ENCODE data around the gene SNX1. TPM values are rescaled to one million over a fixed set of nuclear protein-coding genes. Genes with fewer than 3 reads are reported as not detected.
"Not testable (repeated sequence)": the region's sequence is repeated elsewhere in the genome, so short reads cannot be mapped to it uniquely, and the experiment has no call there.

Gene SNX1
- total and polyA plus RNA-seq, 2 of the 13 experiments (the other 11 are each of a cell fraction or from before 2014, with no cell fraction given), result 29.3 to 60.1 TPM

DNA sequence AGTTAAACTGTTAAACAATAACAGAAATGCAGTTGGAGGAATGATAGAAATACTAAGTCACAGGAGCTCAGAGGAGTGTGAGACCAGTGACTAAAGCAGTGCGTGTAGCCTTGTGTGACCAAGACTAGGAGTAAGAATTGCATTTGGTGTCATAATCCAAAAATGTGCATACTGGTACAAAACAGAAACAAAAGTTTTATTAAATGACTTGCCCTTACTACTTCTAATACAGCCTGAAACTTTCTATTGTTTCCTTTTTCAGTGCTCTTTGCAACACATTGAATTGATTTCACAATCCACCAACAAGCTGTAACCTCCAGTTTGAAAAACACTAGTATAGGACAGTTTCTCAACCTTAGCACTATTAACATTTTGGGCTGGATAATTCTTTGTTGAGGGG is 17.1 kb downstream of the SNX1 start (continued):
- TF ChIP-seq BCL6 (CRISPR knock-in tag; IDR thresholded peaks at IDR 0.05), result 0 out of 2 replicates have a peak, but pooled peaks have one; percentile 17

DNA sequence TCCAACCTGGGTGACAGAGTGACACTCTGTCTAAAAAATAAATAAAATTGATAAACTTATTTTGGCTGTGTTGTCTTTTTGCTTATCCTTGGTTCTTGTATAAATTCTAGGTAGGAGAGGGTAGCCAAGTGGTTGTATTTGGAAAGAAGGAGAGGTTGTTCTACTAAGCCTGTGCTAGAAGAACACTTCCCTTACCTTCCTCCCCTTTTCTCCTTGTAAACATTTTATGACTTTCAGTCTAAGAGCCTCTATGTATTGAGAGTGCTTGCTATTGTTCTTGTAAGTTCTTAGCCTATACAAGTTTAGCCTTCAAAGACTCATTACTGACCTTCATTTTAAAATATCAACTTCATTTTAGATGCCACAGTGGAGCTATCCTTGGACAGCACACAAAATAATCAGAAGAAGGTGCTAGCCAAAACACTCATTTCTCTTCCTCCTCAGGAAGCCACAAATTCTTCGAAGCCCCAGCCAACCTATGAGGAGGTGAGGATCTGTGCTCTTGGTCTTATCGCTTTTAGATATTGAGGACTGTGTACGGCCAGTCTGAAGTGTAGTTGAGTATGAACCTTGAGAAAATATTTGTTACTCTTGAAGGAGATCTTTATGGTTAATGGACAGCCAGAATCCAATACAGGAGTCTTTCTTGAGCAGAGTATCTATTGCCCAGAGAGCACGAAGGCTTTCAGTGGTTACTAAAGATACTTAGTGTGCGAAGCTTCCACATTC is 22.1 kb downstream of the SNX1 start:
- no peak for FAIRE-seq
- H2AFZ ChIP-seq (ENCODE audit: low read length), result no peak overlapping the region
- 98% methylated on average over 5 of the region's 5 CpGs for WGBS (ENCODE audit: low lambda C conversion rate)
- no peaks in the 10 kb centered on the region for H3K27me3 ChIP-seq (ENCODE audit: control insufficient read depth in 1 of 2, insufficient read depth in 2 of 2, low read length in 2 of 2)
- no peak for DNase-seq (ENCODE audit: low spot score)
- peaks cover 3% of the 10 kb centered on the region for H3K4me1 ChIP-seq (ENCODE audit: insufficient read depth, low read length)
- POLR2A ChIA-PET, result no interaction called here
- no peaks in the 10 kb centered on the region for H3K9me3 ChIP-seq (ENCODE audit: low read length)
- H3K4me3 ChIP-seq (replicated peaks in 1 of 3; ENCODE audit: insufficient read depth in 1 of 3, low read depth in 2 of 3, low read length in 3 of 3), result no peak overlapping the region
- H3K27ac ChIP-seq (ENCODE audit: extremely low read length, insufficient read depth, low read length), result no peak overlapping the region
- CTCF ChIA-PET (ENCODE audit: low intra/inter-chr PET ratio, low total read pairs), result no interaction called here
- H3K4me2 ChIP-seq (ENCODE audit: low read depth, low read length), result no peak overlapping the region
- peaks cover 21 to 89% of the 10 kb centered on the region in 2 experiments for H3K36me3 ChIP-seq (replicated peaks in 1 of 2; ENCODE audit: control insufficient read depth in 1 of 2, insufficient read depth in 2 of 2, low read length in 2 of 2)
- intact Hi-C loops (cut with micrococcal nuclease; ENCODE audit: unreplicated experiment) (no loop called here), in situ Hi-C loops (cut with HindIII; ENCODE audit: extremely low pct_ligation_motif_present, low pct_unique_long_range_greater_than_20kb) (no loop called here)
- TF ChIP-seq ZNF790 (CRISPR knock-in tag; IDR thresholded peaks at IDR 0.05; ENCODE audit: borderline replicate concordance) (no peak), ZNF382 (CRISPR knock-in tag; IDR thresholded peaks at IDR 0.05; ENCODE audit: borderline replicate concordance) (no peak), REL (CRISPR knock-in tag; conservative IDR thresholded peaks at IDR 0.05) (no peak), ZBTB8A (CRISPR knock-in tag; IDR thresholded peaks at IDR 0.05; ENCODE audit: borderline replicate concordance, low read depth) (no peak), NCOA2 (CRISPR knock-in tag; IDR thresholded peaks at IDR 0.05) (no peak), RBAK (CRISPR knock-in tag; IDR thresholded peaks at IDR 0.05) (no peak)
- TF ChIP-seq, protein P1, sequence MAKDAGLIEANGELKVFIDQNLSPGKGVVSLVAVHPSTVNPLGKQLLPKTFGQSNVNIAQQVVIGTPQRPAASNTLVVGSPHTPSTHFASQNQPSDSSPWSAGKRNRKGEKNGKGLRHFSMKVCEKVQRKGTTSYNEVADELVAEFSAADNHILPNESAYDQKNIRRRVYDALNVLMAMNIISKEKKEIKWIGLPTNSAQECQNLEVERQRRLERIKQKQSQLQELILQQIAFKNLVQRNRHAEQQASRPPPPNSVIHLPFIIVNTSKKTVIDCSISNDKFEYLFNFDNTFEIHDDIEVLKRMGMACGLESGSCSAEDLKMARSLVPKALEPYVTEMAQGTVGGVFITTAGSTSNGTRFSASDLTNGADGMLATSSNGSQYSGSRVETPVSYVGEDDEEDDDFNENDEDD (CRISPR knock-in tag; IDR thresholded peaks at IDR 0.05; ENCODE audit: borderline replicate concordance), result no peak
- TF ChIP-seq, protein P2, sequence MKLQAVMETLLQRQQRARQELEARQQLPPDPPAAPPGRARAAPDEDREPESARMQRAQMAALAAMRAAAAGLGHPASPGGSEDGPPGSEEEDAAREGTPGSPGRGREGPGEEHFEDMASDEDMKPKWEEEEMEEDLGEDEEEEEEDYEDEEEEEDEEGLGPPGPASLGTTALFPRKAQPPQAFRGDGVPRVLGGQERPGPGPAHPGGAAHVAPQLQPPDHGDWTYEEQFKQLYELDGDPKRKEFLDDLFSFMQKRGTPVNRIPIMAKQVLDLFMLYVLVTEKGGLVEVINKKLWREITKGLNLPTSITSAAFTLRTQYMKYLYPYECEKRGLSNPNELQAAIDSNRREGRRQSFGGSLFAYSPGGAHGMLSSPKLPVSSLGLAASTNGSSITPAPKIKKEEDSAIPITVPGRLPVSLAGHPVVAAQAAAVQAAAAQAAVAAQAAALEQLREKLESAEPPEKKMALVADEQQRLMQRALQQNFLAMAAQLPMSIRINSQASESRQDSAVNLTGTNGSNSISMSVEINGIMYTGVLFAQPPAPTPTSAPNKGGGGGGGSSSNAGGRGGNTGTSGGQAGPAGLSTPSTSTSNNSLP (IDR thresholded peaks at IDR 0.05; ENCODE audit: low read depth, low read length), result no peak
- TF ChIP-seq, protein P3, sequence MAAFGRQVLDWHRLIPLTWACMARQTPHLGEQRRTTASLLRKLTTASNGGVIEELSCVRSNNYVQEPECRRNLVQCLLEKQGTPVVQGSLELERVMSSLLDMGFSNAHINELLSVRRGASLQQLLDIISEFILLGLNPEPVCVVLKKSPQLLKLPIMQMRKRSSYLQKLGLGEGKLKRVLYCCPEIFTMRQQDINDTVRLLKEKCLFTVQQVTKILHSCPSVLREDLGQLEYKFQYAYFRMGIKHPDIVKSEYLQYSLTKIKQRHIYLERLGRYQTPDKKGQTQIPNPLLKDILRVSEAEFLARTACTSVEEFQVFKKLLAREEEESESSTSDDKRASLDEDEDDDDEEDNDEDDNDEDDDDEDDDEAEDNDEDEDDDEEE (CRISPR knock-in tag; IDR thresholded peaks at IDR 0.05), result no peak
- TF ChIP-seq, protein P4, sequence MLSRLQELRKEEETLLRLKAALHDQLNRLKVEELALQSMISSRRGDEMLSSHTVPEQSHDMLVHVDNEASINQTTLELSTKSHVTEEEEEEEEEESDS (CRISPR knock-in tag; IDR thresholded peaks at IDR 0.05; ENCODE audit: borderline replicate concordance), result no peak
- H4K20me1 ChIP-seq (ENCODE audit: insufficient read depth, low read length), result no peaks in the 10 kb centered on the region
- no peak overlapping the region for H3K9ac ChIP-seq (ENCODE audit: insufficient read depth, low read depth, low read length)
- H3K79me2 ChIP-seq (ENCODE audit: insufficient read depth, low read length), result peaks cover 3% of the 10 kb centered on the region
- BruUV-seq (replicated peaks), result no TSS peak
- no peak for ATAC-seq

DNA sequence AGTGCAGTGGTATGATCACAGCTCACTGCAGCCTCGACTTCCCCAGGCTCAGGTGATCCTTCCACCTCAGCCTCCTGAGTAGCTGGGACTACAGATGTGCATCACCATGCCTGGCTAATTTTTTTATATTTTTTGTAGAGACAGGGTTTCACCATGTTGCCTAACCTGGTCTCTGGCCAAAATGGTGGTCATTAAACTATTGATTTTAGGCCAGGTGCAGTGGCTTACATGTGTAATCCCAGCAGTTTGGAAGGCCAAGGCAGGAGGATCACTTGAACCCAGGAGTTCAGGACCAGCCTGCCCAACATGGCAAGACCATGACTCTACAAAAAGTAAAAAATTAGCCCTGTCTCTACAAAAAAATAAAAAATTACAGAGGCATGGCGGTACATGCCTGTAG is 24.5 kb downstream of the SNX1 start:
- POLR2A ChIA-PET; H3K9me3 ChIP-seq (ENCODE audit: low read length); H3K4me2 ChIP-seq (ENCODE audit: low read depth, low read length); H3K4me1 ChIP-seq (ENCODE audit: insufficient read depth, low read length); H3K27ac ChIP-seq (ENCODE audit: extremely low read length, insufficient read depth, low read length); in situ Hi-C loops (cut with HindIII; ENCODE audit: extremely low pct_ligation_motif_present, low pct_unique_long_range_greater_than_20kb); H2AFZ ChIP-seq (ENCODE audit: low read length); H4K20me1 ChIP-seq (ENCODE audit: insufficient read depth, low read length); BruUV-seq (replicated peaks); H3K79me2 ChIP-seq (ENCODE audit: insufficient read depth, low read length); DNase-seq (ENCODE audit: low spot score); intact Hi-C loops (cut with micrococcal nuclease; ENCODE audit: unreplicated experiment); H3K27me3 ChIP-seq (ENCODE audit: control insufficient read depth in 1 of 2, insufficient read depth in 2 of 2, low read length in 2 of 2); FAIRE-seq; H3K4me3 ChIP-seq (replicated peaks in 1 of 3; ENCODE audit: insufficient read depth in 1 of 3, low read depth in 2 of 3, low read length in 3 of 3); H3K9ac ChIP-seq (ENCODE audit: insufficient read depth, low read depth, low read length); CTCF ChIA-PET (ENCODE audit: low intra/inter-chr PET ratio, low total read pairs); ATAC-seq: not testable (repeated sequence)
- H3K36me3 ChIP-seq (replicated peaks in 1 of 2; ENCODE audit: control insufficient read depth in 1 of 2, insufficient read depth in 2 of 2, low read length in 2 of 2), result peaks cover 20 to 83% of the 10 kb centered on the region in 2 experiments
- WGBS (ENCODE audit: low lambda C conversion rate), result 95% methylated on average over 2 of the region's 2 CpGs

Measured in HepG2 (cell line).